Measurements from ENCODE around the gene CCDC182.

CCDC182 gene

GRCh38 chr17:57697197-57697596 is 47.9 kb downstream of the CCDC182 start:
- ChIA-PET CTCF (interaction anchor here (1.3 kb wide), 1 partner anchor 9 kb away, joined by 4 read pairs; no protein-coding TSS in a partner anchor), POLR2A (no interaction called here)
- no peak overlapping the region for H3K4me3 ChIP-seq (ENCODE audit: control insufficient read depth in 1 of 7, extremely low read depth in 1 of 7, insufficient read depth in 4 of 7, low read depth in 2 of 7, low read length in 6 of 7)
- peaks cover 0 to 12% (median 4%) of the 10 kb centered on the region in 5 experiments for H3K9me3 ChIP-seq (ENCODE audit: control extremely low read depth in 1 of 5, control insufficient read depth in 4 of 5, insufficient read depth in 2 of 5, low read depth in 1 of 5, low read length in 4 of 5)
- no peak overlapping the region for H3K27ac ChIP-seq (ENCODE audit: insufficient read depth in 1 of 2, low read depth in 1 of 2, low read length in 2 of 2, poor library complexity in 1 of 2, severe bottlenecking in 2 of 2)
- peaks cover 0 to 2% (median 0%) of the 10 kb centered on the region in 4 experiments for H3K36me3 ChIP-seq (ENCODE audit: control insufficient read depth in 4 of 4, insufficient read depth in 4 of 4, low read length in 3 of 4)
- H3K4me1 ChIP-seq (ENCODE audit: control extremely low read depth in 1 of 4, control insufficient read depth in 4 of 4, insufficient read depth in 4 of 4, low read length in 3 of 4) = peaks cover 0 to 10% (median 4%) of the 10 kb centered on the region in 4 experiments
- no peak for DNase-seq
- no peaks in the 10 kb centered on the region for H3K27me3 ChIP-seq (replicated peaks in 2 of 5; ENCODE audit: control insufficient read depth in 4 of 5, insufficient read depth in 5 of 5, low read length in 4 of 5)
- 91% methylated on average over 5 of the region's 7 CpGs for WGBS (ENCODE audit: insufficient coverage)

DNA sequence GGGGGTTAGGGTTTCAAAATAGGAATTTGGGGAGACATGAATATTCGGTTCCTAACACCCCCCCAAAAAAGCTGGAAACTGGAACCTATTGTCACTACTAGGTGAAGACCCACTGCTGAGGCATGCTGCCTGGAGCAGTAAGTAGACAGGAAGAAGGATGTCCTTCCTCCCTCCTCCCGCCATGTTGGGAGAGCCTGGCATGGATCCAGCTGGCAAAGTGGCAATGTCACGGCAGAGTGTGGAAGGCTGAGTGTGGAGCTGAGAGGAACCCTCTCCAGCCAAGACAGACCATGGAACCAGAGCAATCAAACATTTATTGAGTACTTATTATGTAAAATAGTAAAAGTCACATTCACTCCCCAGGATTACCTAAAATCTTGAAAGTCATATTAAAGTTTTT is 49.0 kb downstream of the CCDC182 start:
- peaks cover 0 to 10% (median 4%) of the 10 kb centered on the region in 4 experiments for H3K4me1 ChIP-seq (ENCODE audit: control extremely low read depth in 1 of 4, control insufficient read depth in 4 of 4, insufficient read depth in 4 of 4, low read length in 3 of 4)

More for the DNA sequence above, 49.0 kb downstream of the CCDC182 start:
- DNase-seq = no peak
- 100% methylated on average over 1 of the region's 3 CpGs for WGBS (ENCODE audit: insufficient coverage)
- Histone ChIP-seq H3K4me3 (ENCODE audit: control insufficient read depth in 1 of 7, extremely low read depth in 1 of 7, insufficient read depth in 4 of 7, low read depth in 2 of 7, low read length in 6 of 7) (no peak overlapping the region), H3K36me3 (ENCODE audit: control insufficient read depth in 4 of 4, insufficient read depth in 4 of 4, low read length in 3 of 4) (peaks cover 0 to 2% (median 0%) of the 10 kb centered on the region in 4 experiments), H3K27me3 (replicated peaks in 2 of 5; ENCODE audit: control insufficient read depth in 4 of 5, insufficient read depth in 5 of 5, low read length in 4 of 5) (no peaks in the 10 kb centered on the region), H3K27ac (ENCODE audit: insufficient read depth in 1 of 2, low read depth in 1 of 2, low read length in 2 of 2, poor library complexity in 1 of 2, severe bottlenecking in 2 of 2) (no peak overlapping the region), H3K9me3 (ENCODE audit: control extremely low read depth in 1 of 5, control insufficient read depth in 4 of 5, insufficient read depth in 2 of 5, low read depth in 1 of 5, low read length in 4 of 5) (peaks cover 0 to 12% (median 4%) of the 10 kb centered on the region in 5 experiments)
- ChIA-PET CTCF (interaction anchor here (0.9 to 1.3 kb wide), 2 partner anchors 44 to 72 kb away, joined by 3 to 4 read pairs; no protein-coding TSS in a partner anchor), POLR2A (no interaction called here)

Measured in common myeloid progenitor, CD34-positive (primary cell).